Mucosa of stomach (tissue), 1 donor: ENCODE data around the gene RRP8.

ENCODE experiments used
- H3K27me3 ChIP-seq: one replicate; pipeline ENCODE4 v1.7.0; 2013; ENCODE audit warnings: mild to moderate bottlenecking, low read length; ENCODE audit not compliant: control insufficient read depth, insufficient read depth
- H3K36me3 ChIP-seq: one replicate; pipeline ENCODE4 v1.7.0; 2013; ENCODE audit warnings: low read length; ENCODE audit not compliant: control insufficient read depth, insufficient read depth
- H3K4me1 ChIP-seq: one replicate; pipeline ENCODE4 v1.7.0; 2013; ENCODE audit warnings: mild to moderate bottlenecking, low read length; ENCODE audit not compliant: control insufficient read depth, insufficient read depth
- H3K4me3 ChIP-seq: one replicate; pipeline ENCODE4 v1.7.0; 2013; ENCODE audit warnings: low read length
- H3K9ac ChIP-seq: one replicate; pipeline ENCODE4 v1.7.0; 2013; ENCODE audit warnings: mild to moderate bottlenecking, low read length, moderate library complexity
- H3K9me3 ChIP-seq: one replicate; pipeline ENCODE4 v1.7.0; 2013; ENCODE audit warnings: mild to moderate bottlenecking, low read length, moderate library complexity; ENCODE audit not compliant: control insufficient read depth
- donor health status: Pancreatic carcinoma.

The RRP8 gene

DNA sequence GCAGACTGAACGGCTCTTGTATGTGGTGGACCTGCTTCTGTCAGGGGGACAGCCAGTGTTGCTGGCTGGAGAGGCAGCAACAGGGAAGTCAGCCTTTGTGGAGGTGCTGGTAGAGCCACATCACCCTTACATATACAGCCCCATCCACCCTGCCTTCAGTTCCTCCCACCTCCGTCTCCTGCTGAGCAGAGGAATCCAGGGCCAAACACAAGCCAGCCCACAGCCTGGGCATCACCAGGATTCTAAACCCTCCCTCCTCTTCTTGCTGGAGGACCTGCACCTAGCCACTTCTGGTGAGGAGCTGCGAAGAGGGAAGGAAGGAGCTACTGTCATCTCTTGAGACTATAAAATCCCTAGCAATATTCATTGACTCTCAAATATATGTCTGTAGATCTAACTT, 54.8 kb downstream of the RRP8 start:
- no peaks in the 10 kb centered on the region for H3K9me3 ChIP-seq
- H3K4me1 ChIP-seq = no peaks in the 10 kb centered on the region
- no peak overlapping the region for H3K4me3 ChIP-seq
- H3K9ac ChIP-seq = no peak overlapping the region
- H3K36me3 ChIP-seq = no peaks in the 10 kb centered on the region
- H3K27me3 ChIP-seq = no peaks in the 10 kb centered on the region

DNA sequence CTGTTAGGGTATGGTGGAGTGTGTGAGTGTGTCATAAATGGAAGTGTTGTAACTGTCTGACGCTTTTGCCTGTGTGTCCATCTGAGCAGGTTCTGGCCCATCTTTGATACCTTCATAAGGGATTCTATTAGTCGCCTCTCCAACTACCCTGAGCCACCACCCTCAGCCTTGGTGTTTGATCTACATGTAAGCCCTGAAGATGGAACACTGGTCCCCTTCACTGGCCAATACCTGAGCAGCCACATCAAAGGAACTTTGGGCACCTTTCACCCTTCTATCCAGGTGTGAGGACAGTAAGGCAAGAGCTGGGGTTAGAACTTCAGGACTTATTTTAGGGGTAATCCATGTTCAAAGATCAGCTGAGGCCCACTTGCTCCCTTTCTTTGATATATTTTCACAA, 55.3 kb downstream of the RRP8 start:
- Histone ChIP-seq H3K36me3 (no peaks in the 10 kb centered on the region), H3K27me3 (no peaks in the 10 kb centered on the region), H3K9ac (no peak overlapping the region), H3K9me3 (no peaks in the 10 kb centered on the region), H3K4me3 (no peak overlapping the region), H3K4me1 (no peaks in the 10 kb centered on the region)

- no peaks in the 10 kb centered on the region for H3K27me3 ChIP-seq
- H3K4me3 ChIP-seq = no peak overlapping the region
- H3K4me1 ChIP-seq = no peaks in the 10 kb centered on the region
- no peaks in the 10 kb centered on the region for H3K36me3 ChIP-seq
- H3K9me3 ChIP-seq = no peaks in the 10 kb centered on the region
- no peak overlapping the region for H3K9ac ChIP-seq
Observed at GRCh38 chr11:6547177-6547576, 56.2 kb downstream of the RRP8 start.

DNA sequence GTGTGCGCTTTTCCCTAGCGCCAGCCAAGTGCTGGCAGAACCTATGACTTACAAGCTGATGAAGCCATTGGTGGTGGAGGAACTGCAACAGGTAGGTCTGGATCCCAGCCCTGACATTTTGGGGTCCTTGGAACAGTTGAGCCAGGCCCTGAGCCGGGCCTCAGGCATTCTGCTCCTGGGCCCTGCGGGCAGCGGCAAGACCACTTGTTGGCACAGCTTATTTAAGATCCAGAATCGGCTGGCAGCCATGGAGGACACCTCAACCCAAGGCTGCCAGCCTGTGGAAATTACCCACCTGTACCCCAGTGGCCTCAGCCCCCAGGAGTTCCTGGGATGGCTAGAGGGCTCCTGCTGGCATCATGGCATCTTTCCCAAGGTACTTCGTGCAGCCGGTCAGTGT, 56.7 kb downstream of the RRP8 start:
- Histone ChIP-seq H3K9me3 (no peaks in the 10 kb centered on the region), H3K4me1 (no peaks in the 10 kb centered on the region), H3K4me3 (no peak overlapping the region), H3K27me3 (no peaks in the 10 kb centered on the region), H3K9ac (no peak overlapping the region), H3K36me3 (no peaks in the 10 kb centered on the region)

- no peaks in the 10 kb centered on the region for H3K4me1 ChIP-seq
- no peak overlapping the region for H3K4me3 ChIP-seq
- no peak overlapping the region for H3K9ac ChIP-seq
- no peaks in the 10 kb centered on the region for H3K36me3 ChIP-seq
- H3K9me3 ChIP-seq = no peaks in the 10 kb centered on the region
- no peaks in the 10 kb centered on the region for H3K27me3 ChIP-seq
Observed at GRCh38 chr11:6545917-6546605, 57.4 kb downstream of the RRP8 start.
